ENCODE measurements around the gene STARD13. TPM values are rescaled to one million over a fixed set of nuclear protein-coding genes. Genes with fewer than 3 reads are reported as not detected.
A peak's percentile ranks its signal among the peaks of the same experiment; 100 is the strongest.

The STARD13 gene
- total RNA-seq, 1 donor from 2014 or later, result 53.2 TPM

DNA sequence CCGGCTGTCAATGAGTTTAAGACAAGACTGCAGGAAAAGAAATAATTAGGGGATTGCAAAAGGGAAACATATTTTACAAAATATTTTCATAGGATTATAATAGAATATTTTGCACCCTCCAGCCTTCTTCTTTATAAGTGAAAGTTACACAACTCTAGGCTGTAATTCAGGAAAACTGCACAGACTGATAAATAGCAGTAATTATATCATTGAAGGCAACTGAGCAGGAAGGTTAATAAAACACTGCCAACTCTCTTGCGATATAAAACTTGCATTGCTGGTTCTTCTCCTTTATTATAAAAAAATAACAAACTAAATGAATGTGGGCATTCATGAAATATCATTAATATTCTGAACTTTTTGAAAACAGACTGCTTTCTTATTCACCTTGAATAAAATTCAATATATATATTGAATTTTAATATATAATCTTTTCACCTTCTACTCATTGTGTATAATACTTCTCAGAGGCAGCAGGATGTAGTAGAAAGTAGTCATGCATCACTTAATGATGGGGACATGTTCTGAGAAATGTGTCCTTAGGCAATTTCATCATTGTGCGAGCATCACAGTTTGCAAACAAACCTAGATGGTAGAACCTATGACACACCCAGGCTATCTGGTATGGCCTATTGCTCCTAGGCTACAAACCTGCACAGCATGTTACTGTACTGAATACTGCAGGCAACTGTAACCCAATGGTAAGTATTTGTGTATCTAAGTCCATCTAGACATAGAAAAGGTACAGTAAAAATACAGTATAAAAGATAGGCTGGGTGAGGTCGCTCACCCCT, 24.9 kb upstream of the STARD13 start:
- peak; percentile 35 for DNase-seq (ENCODE audit: low read depth)

- DNase-seq (ENCODE audit: low read depth), result no peak
Measured at GRCh38 chr13:33308863-33309262, 23.3 kb upstream of the STARD13 start.

GRCh38 chr13:33307843-33308242, 22.3 kb upstream of the STARD13 start:
- DNase-seq (ENCODE audit: low read depth), result no peak

- DNase-seq (ENCODE audit: low read depth), result peak; percentile 63
Measured at GRCh38 chr13:33303855-33304597, 18.5 kb upstream of the STARD13 start.

- peak; percentile 81 for DNase-seq (ENCODE audit: low read depth)
Measured at GRCh38 chr13:33299626-33300025, 14.1 kb upstream of the STARD13 start.

- no peak for DNase-seq (ENCODE audit: low read depth)
Measured at GRCh38 chr13:33296793-33297425, 11.4 kb upstream of the STARD13 start.

GRCh38 chr13:33292712-33293111, 7.2 kb upstream of the STARD13 start:
- DNase-seq (ENCODE audit: low read depth), result no peak

GRCh38 chr13:33290421-33290965, 4.9 kb upstream of the STARD13 start:
- DNase-seq (ENCODE audit: low read depth), result no peak

GRCh38 chr13:33289966-33290365, 4.4 kb upstream of the STARD13 start:
- DNase-seq (ENCODE audit: low read depth), result no peak

DNA sequence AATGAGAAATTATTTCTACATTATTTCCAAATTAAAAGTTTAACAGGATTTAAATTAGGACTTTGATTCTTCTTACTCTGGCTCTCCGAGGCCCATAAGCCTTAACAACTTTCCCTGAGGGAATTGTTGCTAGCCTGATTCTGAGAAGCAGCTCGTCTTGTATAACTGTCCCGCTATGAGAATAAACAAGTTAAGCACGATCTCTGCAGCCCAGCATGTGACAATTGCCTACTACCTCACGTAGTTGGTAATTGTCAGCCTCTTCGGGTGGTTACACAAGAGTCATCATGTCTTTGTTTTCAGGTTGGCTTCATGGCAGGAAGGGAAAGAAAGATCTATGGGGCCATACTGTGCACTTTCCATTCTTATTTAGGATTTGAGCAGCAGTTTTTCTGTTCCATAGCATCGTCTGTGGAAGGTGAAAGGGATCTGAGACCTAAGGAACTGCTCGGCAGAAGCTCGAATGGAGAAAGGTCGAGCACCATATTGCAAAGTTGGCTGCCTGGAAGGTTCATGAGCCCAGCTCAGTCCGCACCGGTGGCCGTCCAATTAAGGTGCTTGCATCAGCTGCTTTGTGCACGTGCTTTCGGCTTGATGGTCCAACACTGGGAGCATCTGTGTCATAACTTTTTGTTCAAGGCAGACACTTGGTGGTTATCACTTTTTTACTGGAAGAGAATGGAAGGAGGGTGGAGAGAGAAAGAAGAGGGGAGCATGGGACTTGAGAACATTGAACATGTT, 1.8 kb upstream of the STARD13 start:
- no peak for DNase-seq (ENCODE audit: low read depth)

GRCh38 chr13:33286128-33286527, 573 bp upstream of the STARD13 start:
- no peak for DNase-seq (ENCODE audit: low read depth)

GRCh38 chr13:33284916-33285315, 639 bp downstream of the STARD13 start:
- DNase-seq (ENCODE audit: low read depth), result no peak

DNA sequence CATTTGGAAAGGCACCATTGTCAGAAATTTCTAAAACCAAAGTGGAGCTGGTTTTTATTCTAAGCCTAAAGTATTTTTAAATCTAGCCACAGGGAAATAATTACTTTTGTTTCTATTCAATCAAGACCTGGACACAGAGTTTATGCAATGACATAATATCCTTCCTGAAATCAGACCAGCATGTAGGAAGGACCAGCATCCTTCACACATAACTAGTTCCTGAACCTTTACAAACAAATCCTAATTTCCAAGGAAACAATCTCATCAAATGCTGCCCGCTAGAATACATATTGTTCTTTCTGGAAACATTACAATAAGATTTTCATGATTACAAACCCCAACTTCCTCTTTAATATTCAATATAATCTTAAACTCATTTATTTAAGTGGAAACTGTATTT, 1.5 kb downstream of the STARD13 start:
- DNase-seq (ENCODE audit: low read depth), result peak; percentile 55

- DNase-seq (ENCODE audit: low read depth), result no peak
Measured at GRCh38 chr13:33283195-33283911, 2.2 kb downstream of the STARD13 start.

GRCh38 chr13:33281951-33282595, 3.5 kb downstream of the STARD13 start:
- peak; percentile 75 for DNase-seq (ENCODE audit: low read depth)

DNA sequence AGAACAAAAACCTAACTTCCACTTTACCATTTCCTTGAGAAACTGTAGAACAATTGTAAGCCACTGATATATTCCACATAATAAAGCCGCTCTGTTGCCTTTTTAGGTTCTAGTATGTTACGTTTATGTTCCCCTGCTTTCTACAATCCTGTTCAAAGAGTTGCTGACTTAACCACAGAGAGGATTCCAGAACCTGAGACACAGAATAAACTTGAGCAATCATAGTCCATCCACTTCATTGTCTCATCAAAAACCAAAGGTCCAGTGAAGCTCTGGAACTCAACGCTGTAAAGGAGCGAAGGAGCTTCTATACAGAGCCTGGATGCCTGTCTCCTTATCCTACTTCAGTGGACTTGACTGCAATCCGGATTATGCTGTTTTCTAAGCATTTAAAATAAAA, 4.6 kb downstream of the STARD13 start:
- peak; percentile 82 for DNase-seq (ENCODE audit: low read depth)

DNA sequence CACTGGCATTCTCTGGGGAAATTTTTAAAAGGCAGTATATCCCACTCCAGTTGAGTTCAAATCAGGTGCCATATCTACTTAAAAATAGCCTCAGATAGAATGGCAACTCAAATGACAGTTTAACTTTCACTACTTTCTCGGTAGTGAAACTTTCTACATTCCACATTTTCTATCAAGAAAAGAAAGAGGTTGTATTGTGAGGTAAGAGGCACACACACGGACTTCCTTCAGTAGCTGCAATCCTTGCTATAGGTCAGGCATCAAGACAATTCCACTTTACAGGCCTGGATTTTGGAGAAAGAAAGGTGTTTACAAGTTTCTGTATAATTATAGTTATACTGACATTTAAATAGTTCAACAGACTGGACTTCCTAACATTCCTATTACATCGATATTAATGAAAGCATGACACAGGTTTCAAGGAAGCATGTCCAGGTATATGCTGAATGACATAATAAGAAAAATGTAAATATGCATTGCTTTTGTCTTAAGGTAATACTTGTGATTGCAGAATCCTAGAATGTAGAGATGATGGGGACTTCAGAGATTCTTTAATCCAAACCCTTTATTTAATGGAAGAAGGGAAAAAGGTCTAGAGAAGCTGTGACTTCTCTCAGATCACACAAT, 5.2 kb downstream of the STARD13 start:
- no peak for DNase-seq (ENCODE audit: low read depth)

GRCh38 chr13:33279414-33280278, 5.9 kb downstream of the STARD13 start:
- DNase-seq (ENCODE audit: low read depth), result peak; percentile 99

DNA sequence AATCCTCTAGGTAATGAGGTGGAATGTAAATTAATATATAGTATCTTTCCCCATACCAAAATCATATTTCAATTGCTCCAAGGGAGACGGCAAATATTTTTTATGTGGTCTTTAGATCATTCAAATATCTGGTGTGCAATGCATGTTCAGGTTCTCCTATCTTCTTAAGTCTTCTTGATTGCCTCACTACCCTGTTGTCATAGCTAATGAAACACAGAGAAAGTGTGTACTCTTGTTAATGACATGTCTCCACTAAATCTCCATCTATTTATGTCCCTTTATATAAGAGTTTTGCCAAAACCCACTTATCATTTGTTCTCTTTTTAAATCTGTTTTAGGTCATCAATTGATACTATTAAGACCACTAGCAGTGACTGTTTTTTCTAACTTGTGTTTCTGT, 6.6 kb downstream of the STARD13 start:
- DNase-seq (ENCODE audit: low read depth), result peak; percentile 57

All from renal cortical epithelial cell (primary cell).